Nephron progenitor cell (in vitro differentiated cells): ENCODE results near the gene MAP4K2.

Source experiments
- DNase-seq: peaks from one replicate; pipeline ENCODE4 v3.0.0; 2021
- H3K27ac Mint-ChIP-seq: 2 replicates; pipeline ENCODE4 v1.8.0; 2021; ENCODE audit warnings: mild to moderate bottlenecking, moderate library complexity, mixed read lengths
- H3K27me3 Mint-ChIP-seq: 2 replicates; pipeline ENCODE4 v1.8.0; 2021; ENCODE audit warnings: mild to moderate bottlenecking, low read depth, mixed read lengths; ENCODE audit not compliant: poor library complexity
- H3K36me3 Mint-ChIP-seq: 2 replicates; pipeline ENCODE4 v1.8.0; 2021; ENCODE audit warnings: low read depth, mixed read lengths
- H3K4me1 Mint-ChIP-seq: 2 replicates; pipeline ENCODE4 v1.8.0; 2021; ENCODE audit warnings: mixed read lengths
- H3K4me3 Mint-ChIP-seq: 2 replicates; pipeline ENCODE4 v1.8.0; 2021; ENCODE audit warnings: mild to moderate bottlenecking, moderate library complexity, mixed read lengths
- H3K9me3 Mint-ChIP-seq: 2 replicates; pipeline ENCODE4 v1.8.0; 2021; ENCODE audit warnings: mild to moderate bottlenecking, moderate library complexity, mixed read lengths
- CTCF ChIP-seq: fragments of 200-600 bp; sonication (generic); IDR thresholded peaks from 2 replicates; pipeline ENCODE4 v1.5.0; 2021; ENCODE audit warnings: antibody characterized with exemption

MAP4K2 gene

GRCh38 chr11:64839335-64839734 is 36.3 kb upstream of the MAP4K2 start:
- no peak for DNase-seq
- H3K27ac Mint-ChIP-seq: no peak overlapping the region
- H3K27me3 Mint-ChIP-seq: peaks cover 6% of the 10 kb centered on the region
- peaks cover 25% of the 10 kb centered on the region for H3K4me1 Mint-ChIP-seq
- H3K4me3 Mint-ChIP-seq: no peak overlapping the region
- no peaks in the 10 kb centered on the region for H3K36me3 Mint-ChIP-seq
- H3K9me3 Mint-ChIP-seq: no peaks in the 10 kb centered on the region
- TF ChIP-seq CTCF: no peak

GRCh38 chr11:64838600-64839334 is 35.8 kb upstream of the MAP4K2 start:
- no peaks in the 10 kb centered on the region for H3K9me3 Mint-ChIP-seq
- no peaks in the 10 kb centered on the region for H3K36me3 Mint-ChIP-seq
- H3K4me1 Mint-ChIP-seq: peaks cover 20% of the 10 kb centered on the region
- H3K27ac Mint-ChIP-seq: no peak overlapping the region
- TF ChIP-seq CTCF: no peak
- no peak for DNase-seq
- H3K27me3 Mint-ChIP-seq: peaks cover 6% of the 10 kb centered on the region
- H3K4me3 Mint-ChIP-seq: no peak overlapping the region

GRCh38 chr11:64837887-64838351 is 34.9 kb upstream of the MAP4K2 start:
- H3K36me3 Mint-ChIP-seq: no peaks in the 10 kb centered on the region
- TF ChIP-seq CTCF: no peak
- H3K4me3 Mint-ChIP-seq: no peak overlapping the region
- H3K4me1 Mint-ChIP-seq: peaks cover 12% of the 10 kb centered on the region
- H3K27ac Mint-ChIP-seq: no peak overlapping the region
- peaks cover under 1% of the 10 kb centered on the region for H3K27me3 Mint-ChIP-seq
- no peaks in the 10 kb centered on the region for H3K9me3 Mint-ChIP-seq
- DNase-seq: no peak

GRCh38 chr11:64836448-64837072 is 33.5 kb upstream of the MAP4K2 start:
- no peaks in the 10 kb centered on the region for H3K9me3 Mint-ChIP-seq
- no peak for DNase-seq
- H3K4me1 Mint-ChIP-seq: peaks cover under 1% of the 10 kb centered on the region
- no peaks in the 10 kb centered on the region for H3K36me3 Mint-ChIP-seq
- H3K27ac Mint-ChIP-seq: no peak overlapping the region
- no peaks in the 10 kb centered on the region for H3K27me3 Mint-ChIP-seq
- no peak overlapping the region for H3K4me3 Mint-ChIP-seq
- TF ChIP-seq CTCF: no peak

- no peak overlapping the region for H3K4me3 Mint-ChIP-seq
- H3K4me1 Mint-ChIP-seq: no peaks in the 10 kb centered on the region
- H3K9me3 Mint-ChIP-seq: no peaks in the 10 kb centered on the region
- DNase-seq: no peak
- TF ChIP-seq CTCF: no peak
- H3K27ac Mint-ChIP-seq: no peak overlapping the region
- H3K27me3 Mint-ChIP-seq: no peaks in the 10 kb centered on the region
- H3K36me3 Mint-ChIP-seq: no peaks in the 10 kb centered on the region
These were observed 32.8 kb upstream of the MAP4K2 start for GRCh38 chr11:64835616-64836447.
